KMS-11 (cell line): ENCODE measurements around the gene HNRNPA1.
A peak's percentile ranks its signal among the peaks of the same experiment; 100 is the strongest.
"Not testable (repeated sequence)": the region's sequence is repeated elsewhere in the genome, so short reads cannot be mapped to it uniquely, and the experiment has no call there.

ENCODE experiments used
- H2AFZ ChIP-seq: fragments of 200-600 bp; sonication (generic); 2 replicates; pipeline ENCODE4 v1.6.1; 2016; ENCODE audit warnings: antibody characterized with exemption, mixed run types, low read depth
- H3K27ac ChIP-seq: fragments of 200-600 bp; sonication (generic); 2 replicates; pipeline ENCODE4 v1.6.1; 2016; ENCODE audit warnings: mild to moderate bottlenecking, mixed run types
- H3K27me3 ChIP-seq: fragments of 200-600 bp; sonication (generic); 2 replicates; pipeline ENCODE4 v1.6.1; 2017; ENCODE audit warnings: mild to moderate bottlenecking, low read depth, mixed run types, moderate library complexity; ENCODE audit not compliant: insufficient read depth
- H3K36me3 ChIP-seq: fragments of 200-600 bp; sonication (generic); 2 replicates; pipeline ENCODE4 v1.6.1; 2017; ENCODE audit warnings: mild to moderate bottlenecking, mixed run types; ENCODE audit not compliant: insufficient read depth
- H3K4me1 ChIP-seq: fragments of 200-600 bp; sonication (generic); 2 replicates; pipeline ENCODE4 v1.6.1; 2016; ENCODE audit warnings: mild to moderate bottlenecking, low read depth, mixed run types; ENCODE audit not compliant: poor library complexity, severe bottlenecking
- H3K4me2 ChIP-seq: fragments of 200-600 bp; sonication (generic); 2 replicates; pipeline ENCODE4 v1.7.0; 2016; ENCODE audit warnings: mild to moderate bottlenecking, mixed run types
- H3K4me3 ChIP-seq: fragments of 200-600 bp; sonication (generic); IDR thresholded peaks from 2 replicates; pipeline ENCODE4 v1.6.1; 2017; ENCODE audit warnings: low read depth, low read length, mixed read lengths; ENCODE audit not compliant: insufficient read depth
- H3K79me2 ChIP-seq: fragments of 200-600 bp; sonication (generic); 2 replicates; pipeline ENCODE4 v1.6.1; 2016; ENCODE audit warnings: low read depth, mixed run types; ENCODE audit not compliant: insufficient read depth
- H3K9ac ChIP-seq: fragments of 200-600 bp; sonication (generic); 2 replicates; pipeline ENCODE4 v1.6.1; 2016; ENCODE audit warnings: mild to moderate bottlenecking, mixed run types
- H4K20me1 ChIP-seq: fragments of 200-600 bp; sonication (generic); 2 replicates; pipeline ENCODE4 v1.6.1; 2016; ENCODE audit warnings: mild to moderate bottlenecking, mixed run types; ENCODE audit not compliant: insufficient read depth
- TF ChIP-seq, protein P1 (sequence below): fragments of 200-600 bp; sonication (generic); conservative IDR thresholded peaks from 2 replicates; pipeline ENCODE4 v1.6.1; 2017; ENCODE audit warnings: low read depth, mild to moderate bottlenecking, antibody characterized with exemption, low read length, moderate library complexity, mixed read lengths

The HNRNPA1 gene

DNA sequence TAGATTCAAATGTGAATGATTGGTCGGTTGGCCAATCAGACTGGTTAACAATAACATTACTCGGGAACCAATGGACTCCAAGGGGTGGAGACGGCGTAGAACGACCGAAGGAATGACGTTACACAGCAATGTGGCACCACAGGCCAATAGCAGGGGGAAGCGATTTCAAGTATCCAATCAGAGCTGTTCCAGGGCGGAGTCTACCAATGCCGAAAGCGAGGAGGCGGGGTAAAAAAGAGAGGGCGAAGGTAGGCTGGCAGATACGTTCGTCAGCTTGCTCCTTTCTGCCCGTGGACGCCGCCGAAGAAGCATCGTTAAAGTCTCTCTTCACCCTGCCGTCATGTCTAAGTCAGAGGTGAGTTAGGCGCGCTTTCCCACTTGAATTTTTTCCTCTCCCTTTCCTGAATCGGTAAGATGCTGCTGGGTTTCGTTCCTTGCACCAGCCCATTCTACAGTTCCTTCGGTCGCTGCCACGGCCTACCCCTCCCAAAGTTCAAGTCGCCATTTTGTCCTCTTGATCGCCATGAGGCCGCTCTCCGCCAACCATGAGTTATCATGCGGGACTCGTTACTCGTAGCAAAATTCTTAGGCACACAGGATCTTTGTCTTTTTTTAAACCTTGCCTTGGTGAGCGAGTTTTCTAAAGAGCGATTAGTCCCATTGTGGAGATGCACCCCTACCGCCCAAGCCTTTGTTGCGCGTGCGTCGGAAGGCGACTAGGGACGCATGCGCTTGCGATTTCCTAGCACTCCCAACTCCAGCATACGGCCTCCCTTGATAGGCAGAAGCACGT is at the start of gene HNRNPA1:
Gene HNRNPA1, plus strand, starts transcription at position 259 of the 793 bp plus-strand sequence. Its CDS starts 82 bp downstream, at position 341.
- Histone ChIP-seq H3K27ac (peak within 1 kb of the TSS; percentile 94), H3K9ac (peak within 1 kb of the TSS; percentile 99), H4K20me1 (peaks cover 41% of the 10 kb centered on the region), H3K27me3 (no peaks in the 10 kb centered on the region), H3K4me3 (peak within 1 kb of the TSS; percentile 90), H3K79me2 (peaks cover 86% of the 10 kb centered on the region), H3K4me2 (peak within 1 kb of the TSS; percentile 94), H3K36me3 (peaks cover 46% of the 10 kb centered on the region), H2AFZ (peak within 1 kb of the TSS; percentile 45), H3K4me1 (peaks cover 57% of the 10 kb centered on the region)
- TF ChIP-seq, protein P1, sequence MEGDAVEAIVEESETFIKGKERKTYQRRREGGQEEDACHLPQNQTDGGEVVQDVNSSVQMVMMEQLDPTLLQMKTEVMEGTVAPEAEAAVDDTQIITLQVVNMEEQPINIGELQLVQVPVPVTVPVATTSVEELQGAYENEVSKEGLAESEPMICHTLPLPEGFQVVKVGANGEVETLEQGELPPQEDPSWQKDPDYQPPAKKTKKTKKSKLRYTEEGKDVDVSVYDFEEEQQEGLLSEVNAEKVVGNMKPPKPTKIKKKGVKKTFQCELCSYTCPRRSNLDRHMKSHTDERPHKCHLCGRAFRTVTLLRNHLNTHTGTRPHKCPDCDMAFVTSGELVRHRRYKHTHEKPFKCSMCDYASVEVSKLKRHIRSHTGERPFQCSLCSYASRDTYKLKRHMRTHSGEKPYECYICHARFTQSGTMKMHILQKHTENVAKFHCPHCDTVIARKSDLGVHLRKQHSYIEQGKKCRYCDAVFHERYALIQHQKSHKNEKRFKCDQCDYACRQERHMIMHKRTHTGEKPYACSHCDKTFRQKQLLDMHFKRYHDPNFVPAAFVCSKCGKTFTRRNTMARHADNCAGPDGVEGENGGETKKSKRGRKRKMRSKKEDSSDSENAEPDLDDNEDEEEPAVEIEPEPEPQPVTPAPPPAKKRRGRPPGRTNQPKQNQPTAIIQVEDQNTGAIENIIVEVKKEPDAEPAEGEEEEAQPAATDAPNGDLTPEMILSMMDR: 0 out of 2 replicates have a peak, but pooled peaks have one; percentile 33

DNA sequence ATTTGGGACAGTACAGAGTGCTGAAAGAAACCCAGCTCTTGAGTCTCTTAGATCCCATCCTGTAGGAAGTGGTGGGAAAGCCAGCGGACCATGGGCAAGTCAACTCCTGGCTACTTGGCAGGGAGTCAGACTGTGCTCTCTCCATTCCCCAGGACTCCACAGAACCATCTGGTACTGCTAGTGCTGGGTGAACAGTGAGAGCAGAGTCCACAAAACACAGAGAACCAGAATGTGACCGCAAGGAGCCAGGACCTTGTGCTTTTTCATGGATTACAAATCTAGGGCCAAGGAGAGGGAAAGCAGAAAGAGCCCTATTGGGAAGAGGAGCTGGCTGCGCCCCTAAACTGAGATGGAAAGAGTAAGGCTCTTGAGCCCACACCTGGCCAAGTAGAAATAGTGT is 49.3 kb upstream of the HNRNPA1 start:
- not testable (repeated sequence) for H3K27me3 ChIP-seq, H3K27ac ChIP-seq, H3K4me2 ChIP-seq, H3K4me3 ChIP-seq, H4K20me1 ChIP-seq, H2AFZ ChIP-seq, H3K79me2 ChIP-seq, H3K4me1 ChIP-seq, H3K9ac ChIP-seq, H3K36me3 ChIP-seq

DNA sequence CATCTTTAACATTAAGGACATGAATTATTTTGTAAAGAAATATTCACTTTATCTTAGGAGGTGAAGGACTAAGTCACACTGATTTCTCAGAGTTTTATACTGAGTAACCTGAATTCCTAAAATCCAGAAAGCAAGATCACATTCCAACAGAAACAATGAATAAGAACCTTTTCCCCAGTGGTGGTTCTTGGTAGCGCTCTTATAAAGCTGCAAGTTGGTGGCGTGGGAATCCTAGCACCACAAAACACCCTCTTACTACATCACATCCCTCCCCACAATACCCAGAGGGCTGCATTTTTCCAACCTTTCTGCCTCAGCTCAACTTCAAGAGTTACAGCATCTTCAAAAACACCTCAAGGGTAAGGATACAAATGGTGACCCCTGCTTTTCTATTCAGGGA is 47.7 kb upstream of the HNRNPA1 start:
- no peaks in the 10 kb centered on the region for H3K36me3 ChIP-seq
- no peaks in the 10 kb centered on the region for H3K79me2 ChIP-seq
- H3K9ac ChIP-seq: no peak overlapping the region
- H3K27me3 ChIP-seq: no peaks in the 10 kb centered on the region; the same call in 1 of the 2 replicates
- TF ChIP-seq, protein P1: no peak
- H2AFZ ChIP-seq: no peak overlapping the region
- no peaks in the 10 kb centered on the region for H3K4me1 ChIP-seq
- H3K4me3 ChIP-seq: no peak overlapping the region
- no peaks in the 10 kb centered on the region for H4K20me1 ChIP-seq
- H3K4me2 ChIP-seq: no peak overlapping the region
- H3K27ac ChIP-seq: no peak overlapping the region

DNA sequence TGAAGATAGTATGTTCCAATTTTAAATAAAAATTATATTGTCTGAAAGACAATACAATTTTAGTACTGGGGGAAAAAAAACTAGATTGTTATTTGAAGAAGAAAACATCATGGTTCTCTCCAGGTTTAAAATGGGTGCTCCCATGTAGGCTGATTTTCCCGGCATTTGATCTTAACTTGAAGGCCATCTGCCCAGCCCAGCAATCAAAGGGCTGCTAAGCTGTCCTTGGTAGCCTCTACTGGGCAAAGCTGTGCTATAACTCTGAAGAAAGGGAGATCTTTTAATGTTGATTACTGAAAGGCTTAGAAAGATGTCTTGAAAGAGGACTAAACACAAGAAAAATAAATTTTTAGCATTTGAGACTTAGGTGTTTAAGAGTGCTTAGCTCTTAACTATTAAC is 42.0 kb upstream of the HNRNPA1 start:
- Histone ChIP-seq H3K4me1 (peaks cover 26% of the 10 kb centered on the region), H3K36me3 (peaks cover 4% of the 10 kb centered on the region)
- TF ChIP-seq, protein P1: no peak

DNA sequence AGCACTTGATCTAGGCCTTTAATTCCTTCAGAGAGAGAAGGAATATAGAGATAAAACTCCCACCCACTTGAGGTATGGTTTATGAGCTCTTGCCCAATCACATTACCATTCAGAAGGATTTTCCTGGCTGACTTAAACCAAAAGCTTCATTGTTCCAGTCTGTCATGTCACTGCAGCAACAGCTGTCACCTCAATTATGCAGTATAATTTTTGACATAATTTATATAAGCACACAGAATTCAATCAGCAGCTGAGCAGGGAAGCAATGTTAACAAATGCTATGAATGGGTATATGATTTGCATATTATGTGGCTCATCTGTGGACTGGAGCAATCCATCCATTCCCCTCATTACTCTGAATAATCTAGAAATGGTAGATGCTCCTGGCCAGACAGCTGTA is 40.9 kb upstream of the HNRNPA1 start:
- no peaks in the 10 kb centered on the region for H3K27me3 ChIP-seq
- H3K4me3 ChIP-seq: no peak overlapping the region
- H3K4me1 ChIP-seq: peaks cover 26% of the 10 kb centered on the region
- no peaks in the 10 kb centered on the region for H3K79me2 ChIP-seq
- peaks cover 6% of the 10 kb centered on the region for H3K36me3 ChIP-seq
- no peak overlapping the region for H2AFZ ChIP-seq
- H4K20me1 ChIP-seq: no peaks in the 10 kb centered on the region
- TF ChIP-seq, protein P1: no peak
- no peak overlapping the region for H3K4me2 ChIP-seq
- no peak overlapping the region for H3K27ac ChIP-seq
- no peak overlapping the region for H3K9ac ChIP-seq

More for the DNA sequence above, 42.0 kb upstream of the HNRNPA1 start:
- Histone ChIP-seq H3K27ac (no peak overlapping the region), H4K20me1 (no peaks in the 10 kb centered on the region), H3K9ac (no peak overlapping the region), H3K79me2 (no peaks in the 10 kb centered on the region), H3K4me3 (no peak overlapping the region), H3K27me3 (no peaks in the 10 kb centered on the region), H2AFZ (no peak overlapping the region), H3K4me2 (no peak overlapping the region)
